Gastrocnemius medialis (tissue), 4 donors: Measurements from ENCODE around the gene MCAM. TPM values are rescaled to one million over a fixed set of nuclear protein-coding genes. Genes with fewer than 3 reads are reported as not detected.

Experiments used
- ATAC-seq, 2 donors: fragments of 150-250 bp; one replicate each; pipeline ENCODE4 v1.9.1; 2016
- DNase-seq, 2 donors: peaks; one replicate each; pipeline ENCODE4 v3.0.0-alpha.2; 2019
- H3K27ac ChIP-seq, 4 donors: fragments of 200-600 bp; sonication (generic); 1 replicate in 1 of 4; 2 replicates in 3 of 4; pipeline ENCODE4 v1.5.1; 2016 to 2018; ENCODE audit warnings: mild to moderate bottlenecking in 2 of 4, moderate library complexity in 1 of 4
- H3K27me3 ChIP-seq, 3 donors: fragments of 200-600 bp; sonication (generic) in 2 of 3; 1 replicate in 1 of 3; 2 replicates in 2 of 3; pipeline versions ENCODE4 v1.5.1 to v1.6.0; 2016 to 2019; ENCODE audit warnings: mild to moderate bottlenecking in 1 of 3, moderate library complexity in 1 of 3
- H3K36me3 ChIP-seq, 2 donors: fragments of 200-600 bp; sonication (generic) in 1 of 2; one replicate each; pipeline ENCODE4 v1.5.1; 2017 to 2018
- H3K4me1 ChIP-seq, 2 donors: fragments of 200-600 bp; sonication (generic) in 1 of 2; one replicate each; pipeline ENCODE4 v1.5.1; 2016 to 2017; ENCODE audit warnings: mild to moderate bottlenecking in 2 of 2
- H3K4me3 ChIP-seq, 4 donors: fragments of 200-600 bp; sonication (generic) in 3 of 4; 1 replicate in 1 of 4; 2 replicates in 3 of 4; pipeline ENCODE4 v1.5.1; 2016 to 2019; ENCODE audit warnings: mild to moderate bottlenecking in 2 of 4
- H3K9me3 ChIP-seq, 3 donors: fragments of 200-600 bp; sonication (generic) in 2 of 3; 1 replicate in 1 of 3; 2 replicates in 2 of 3; pipeline ENCODE4 v1.5.1; 2016 to 2019
- CTCF ChIP-seq, 5 experiments: fragments of 450-650 bp in 3 of 5; fragments of 200-600 bp in 2 of 5; sonication (generic) in 2 of 5; IDR thresholded peaks in 4 of 5; conservative IDR thresholded peaks in 1 of 5; 1 replicate in 4 of 5; 2 replicates in 1 of 5; pipeline ENCODE4 v1.5.1; 2016 to 2019; ENCODE audit warnings: antibody characterized with exemption in 5 of 5, mild to moderate bottlenecking in 3 of 5, moderate library complexity in 3 of 5
- POLR2A ChIP-seq, 2 donors: fragments of 450-650 bp; IDR thresholded peaks; one replicate each; pipeline ENCODE4 v1.6.1; 2017; ENCODE audit warnings: antibody characterized with exemption in 2 of 2, mild to moderate bottlenecking in 2 of 2, moderate library complexity in 2 of 2
- in situ Hi-C, 4 donors: fragments of 200-750 bp; cut with MboI; loops; one replicate each; pipeline versions ENCODE4 v1.15.0 to v1.8.0; 2017; ENCODE audit warnings: low sequenced_read_pairs in 4 of 4
- intact Hi-C: fragments of 100-400 bp; cut with DNase I; formaldehyde crosslinking; loops from one replicate; pipeline ENCODE4 v1.15.1; 2023; ENCODE audit warnings: low total_unique reads
- total RNA-seq, 4 donors: library from RNA; depleted of rRNA; stranded (reverse); fragments of >200 nt; gene quantifications; one replicate each; pipeline versions ENCODE4 v1.1.0 to v1.2.3, GENCODE V29; 2016

Gene MCAM
- total RNA-seq, 4 donors from 2014 or later = 22.6 to 193 (median 123) TPM

GRCh38 chr11:119277660-119278059 lies 39.3 kb downstream of the MCAM start:
- H3K27ac ChIP-seq = no peak overlapping the region
- DNase-seq = no peak
- no peaks in the 10 kb centered on the region for H3K4me1 ChIP-seq
- intact Hi-C loops = no loop called here
- H3K36me3 ChIP-seq = peaks cover 0 to 33% of the 10 kb centered on the region in 2 donors
- H3K4me3 ChIP-seq = no peak overlapping the region
- H3K27me3 ChIP-seq = no peaks in the 10 kb centered on the region
- no peak for ATAC-seq
- H3K9me3 ChIP-seq = no peaks in the 10 kb centered on the region
- in situ Hi-C loops = no loop called here
- TF ChIP-seq CTCF (IDR thresholded peaks at IDR 0.05 in 4 of 5, conservative IDR thresholded peaks at IDR 0.05 in 1 of 5) = no peak
- TF ChIP-seq POLR2A (IDR thresholded peaks at IDR 0.05) = no peak

GRCh38 chr11:119273721-119274120 lies 43.2 kb downstream of the MCAM start:
- Histone ChIP-seq H3K4me1 (no peaks in the 10 kb centered on the region), H3K9me3 (no peaks in the 10 kb centered on the region), H3K4me3 (no peak overlapping the region), H3K27me3 (no peaks in the 10 kb centered on the region), H3K36me3 (peaks cover 0 to 29% of the 10 kb centered on the region in 2 donors), H3K27ac (no peak overlapping the region)
- no peak for DNase-seq
- in situ Hi-C loops (no loop called here), intact Hi-C loops (no loop called here)
- TF ChIP-seq CTCF (IDR thresholded peaks at IDR 0.05 in 4 of 5, conservative IDR thresholded peaks at IDR 0.05 in 1 of 5) (no peak), POLR2A (IDR thresholded peaks at IDR 0.05) (no peak)
- no peak for ATAC-seq

- Histone ChIP-seq H3K9me3 (no peaks in the 10 kb centered on the region), H3K27me3 (no peaks in the 10 kb centered on the region), H3K36me3 (no peaks in the 10 kb centered on the region), H3K4me3 (no peak overlapping the region), H3K27ac (no peak overlapping the region), H3K4me1 (peaks cover 10 to 18% of the 10 kb centered on the region in 2 donors)
- intact Hi-C loops (loop anchor here (5.0 kb wide), 1 partner anchor 60 kb away; the partner anchor contains the start of gene CBL), in situ Hi-C loops (no loop called here)
- ATAC-seq (no peak), DNase-seq (no peak)
- TF ChIP-seq POLR2A (IDR thresholded peaks at IDR 0.05) (no peak), CTCF (IDR thresholded peaks at IDR 0.05 in 4 of 5, conservative IDR thresholded peaks at IDR 0.05 in 1 of 5) (no peak)
Observed at GRCh38 chr11:119267645-119268044, 49.3 kb downstream of the MCAM start.

GRCh38 chr11:119266517-119267255 lies 50.2 kb downstream of the MCAM start:
- H3K4me1 ChIP-seq = peaks cover 14 to 26% of the 10 kb centered on the region in 2 donors
- no peaks in the 10 kb centered on the region for H3K9me3 ChIP-seq
- no peak for DNase-seq
- intact Hi-C loops = loop anchor here (5.0 kb wide), 1 partner anchor 59 kb away; the partner anchor contains the start of gene CBL
- in situ Hi-C loops = no loop called here
- H3K27me3 ChIP-seq = no peaks in the 10 kb centered on the region
- TF ChIP-seq POLR2A (IDR thresholded peaks at IDR 0.05) (no peak), CTCF (IDR thresholded peaks at IDR 0.05 in 4 of 5, conservative IDR thresholded peaks at IDR 0.05 in 1 of 5) (no peak)
- ATAC-seq = no peak
- no peak overlapping the region for H3K4me3 ChIP-seq
- no peaks in the 10 kb centered on the region for H3K36me3 ChIP-seq
- H3K27ac ChIP-seq = no peak overlapping the region
